HG03378 (cell line): ENCODE measurements around the gene NUB1.

Source experiments
- ATAC-seq: cut with Tn5 transposase; IDR thresholded peaks from one replicate; pipeline ENCODE4 v1.9.1; 2021; ENCODE audit warnings: mild to moderate bottlenecking, moderate library complexity; ENCODE audit not compliant: unreplicated experiment

The NUB1 gene

DNA sequence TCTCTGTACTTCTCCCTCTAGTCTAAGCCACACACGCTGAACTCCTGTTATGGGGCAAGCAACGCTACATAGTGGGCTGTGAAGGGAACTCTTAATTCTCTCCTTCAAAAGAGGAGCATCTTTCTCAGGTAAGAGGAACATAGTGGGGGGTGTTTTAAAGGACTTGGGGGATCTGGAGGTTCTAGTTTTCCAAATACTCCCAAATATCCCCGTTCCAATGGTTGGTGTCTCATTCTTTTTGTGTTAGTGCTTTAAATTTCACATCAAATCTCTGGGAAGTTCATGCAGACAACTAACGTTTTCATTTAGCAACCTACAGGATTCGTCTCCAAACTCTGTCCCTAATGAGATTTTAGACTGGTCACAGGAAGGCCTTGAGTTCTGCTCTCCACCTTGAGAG is 80.6 kb downstream of the NUB1 start:
- ATAC-seq = no peak

DNA sequence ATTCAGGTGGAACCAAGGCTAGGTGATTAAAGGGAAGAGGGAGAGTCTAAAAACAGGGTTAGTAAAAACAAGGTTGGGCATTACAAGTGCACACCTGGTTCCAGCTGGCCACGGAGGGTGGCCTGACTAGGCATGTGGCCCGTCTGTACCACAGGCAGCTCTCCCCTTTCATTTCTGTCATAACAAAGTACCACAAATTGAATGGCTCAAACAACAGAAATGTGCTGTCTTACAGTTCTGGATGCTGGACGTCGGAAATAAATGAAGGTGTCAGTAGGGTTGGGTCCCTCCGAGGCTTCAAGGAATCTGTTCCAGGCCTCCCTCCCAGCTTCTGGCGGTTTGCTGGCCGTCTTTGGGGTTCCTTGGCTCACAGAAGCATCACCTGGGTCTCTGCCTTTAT is 81.6 kb downstream of the NUB1 start:
- ATAC-seq = no peak

DNA sequence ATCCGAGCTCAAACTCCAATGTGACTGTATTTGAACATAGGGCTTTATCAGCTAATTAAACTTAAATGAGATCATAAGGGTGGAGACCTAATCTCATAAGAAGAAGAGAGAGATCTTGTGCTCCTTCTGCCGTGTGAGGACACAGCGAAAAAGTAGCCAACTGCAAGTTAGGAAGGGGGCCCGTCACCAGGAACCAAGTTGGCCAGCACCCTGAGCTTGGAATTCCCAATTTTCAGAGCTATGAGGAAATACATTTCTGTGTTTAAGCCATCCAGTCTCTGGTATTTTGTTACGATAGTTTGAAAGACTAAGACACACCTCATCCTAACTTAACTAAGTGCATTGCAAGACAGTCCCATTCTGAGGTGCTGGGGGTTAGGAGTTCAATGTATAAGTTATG is 82.3 kb downstream of the NUB1 start:
- no peak for ATAC-seq

DNA sequence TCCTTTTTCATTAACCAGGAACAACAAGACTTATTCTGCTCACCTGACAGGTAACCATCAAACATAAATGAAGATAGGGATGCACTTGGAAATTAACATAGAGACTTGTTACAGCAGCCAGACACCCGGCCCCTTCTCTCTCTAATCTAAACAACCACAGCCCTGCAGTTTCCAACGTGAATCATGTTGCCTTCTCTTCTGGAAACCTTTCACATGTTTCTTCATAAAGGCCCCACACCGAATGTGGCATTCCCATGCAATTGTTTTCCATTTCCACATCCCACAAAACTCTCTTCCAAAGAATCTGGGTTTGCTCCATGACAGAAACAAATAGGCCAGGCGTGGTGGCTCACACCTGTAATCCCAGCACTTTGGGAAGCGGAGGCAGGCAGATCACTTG is 83.2 kb downstream of the NUB1 start:
- ATAC-seq = no peak

DNA sequence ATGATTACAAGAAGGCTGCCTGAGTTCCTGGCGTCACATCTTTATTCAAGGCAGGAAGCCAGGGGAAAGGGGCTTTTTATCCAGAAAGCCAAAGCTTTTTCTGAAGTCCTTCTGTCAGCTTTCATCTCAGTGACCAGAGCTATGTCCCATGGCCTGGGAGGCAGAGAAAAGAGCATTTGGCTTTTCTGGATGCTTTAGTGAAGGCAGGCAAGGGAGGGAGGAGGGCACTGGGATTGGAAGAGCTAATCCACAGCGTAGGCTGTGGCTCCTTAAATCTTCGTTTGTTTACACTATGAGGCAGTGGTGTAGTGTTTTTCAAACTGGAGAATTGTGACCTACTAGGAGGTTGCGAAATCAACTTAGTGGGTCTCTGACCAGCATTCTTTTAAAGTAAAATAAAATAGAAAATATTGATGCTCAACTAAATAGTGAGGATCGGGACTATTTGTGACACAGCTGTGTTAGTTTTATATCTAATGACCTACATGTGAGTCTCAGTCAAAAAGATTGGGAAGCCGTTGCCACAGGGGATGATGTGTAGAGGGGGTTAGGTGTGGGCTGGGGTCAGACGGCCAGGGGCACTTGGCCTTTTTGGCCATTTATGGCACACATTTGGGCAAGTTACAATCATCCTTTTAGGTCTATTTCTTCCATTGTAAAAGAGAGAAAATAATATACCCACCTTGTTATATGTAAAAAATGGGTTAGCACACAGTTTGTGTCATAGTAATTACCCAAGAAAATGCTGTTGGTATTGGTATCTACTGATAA is 84.2 kb downstream of the NUB1 start:
- ATAC-seq = no peak

DNA sequence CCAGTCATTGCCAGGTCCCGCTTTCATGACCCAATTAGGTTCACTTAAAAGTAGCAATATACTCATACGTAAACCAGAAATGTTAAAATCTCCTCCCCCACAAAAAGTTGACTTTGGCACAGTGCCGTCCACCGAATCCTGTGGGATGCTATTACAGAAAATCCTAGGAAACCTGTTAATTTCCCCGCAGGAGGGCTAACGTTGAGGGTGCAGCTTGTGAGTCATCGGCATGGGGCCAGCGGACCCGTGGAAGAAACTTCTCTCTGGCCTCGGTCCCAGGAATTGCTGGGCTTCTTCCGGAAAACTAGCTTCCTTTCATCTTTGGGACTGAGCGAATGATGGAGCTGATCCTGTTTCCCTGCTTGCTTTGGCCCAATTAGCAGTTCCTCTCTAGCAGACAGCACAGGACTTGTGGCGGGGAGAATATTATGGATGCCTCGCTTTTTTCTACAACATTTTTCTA is 84.9 kb downstream of the NUB1 start:
- no peak for ATAC-seq

DNA sequence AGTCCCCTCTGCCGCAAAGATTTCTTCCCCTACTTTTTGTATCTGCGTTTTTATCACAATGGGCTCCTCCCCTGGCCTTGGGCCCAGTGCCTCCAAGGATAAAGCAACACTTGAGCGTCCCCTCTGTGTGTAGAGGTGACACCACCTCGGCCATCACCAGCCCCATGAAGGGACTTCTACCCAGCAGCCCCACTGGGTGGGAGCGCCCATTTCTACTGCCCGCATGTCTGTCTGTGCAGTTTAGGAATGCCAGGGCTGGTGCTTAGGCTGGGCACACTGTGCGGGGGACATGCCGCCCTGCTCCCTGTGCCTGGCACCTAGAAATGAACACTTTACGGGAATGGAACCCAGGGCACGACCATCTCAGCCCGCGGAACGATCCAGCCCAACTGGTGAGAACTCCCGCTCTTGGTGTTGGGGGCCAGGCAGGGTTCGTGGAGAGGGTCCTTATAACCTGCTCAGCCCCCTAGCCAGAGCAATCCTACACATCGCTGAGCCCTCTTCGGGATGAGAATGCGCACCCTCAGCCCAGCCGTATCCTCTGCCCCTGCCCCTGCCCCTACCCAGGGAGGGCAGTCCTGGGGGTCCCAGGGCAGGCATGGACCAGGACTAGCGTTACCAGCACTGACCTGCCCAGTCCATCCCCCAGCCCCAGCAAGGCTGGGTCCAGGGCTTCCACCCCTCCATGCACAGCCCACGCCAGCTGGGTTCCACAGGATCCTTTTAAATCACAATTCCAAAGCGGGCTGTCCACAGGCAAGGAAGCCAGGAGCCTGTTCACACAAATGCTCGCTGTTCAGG is 85.5 kb downstream of the NUB1 start:
- ATAC-seq = no peak

DNA sequence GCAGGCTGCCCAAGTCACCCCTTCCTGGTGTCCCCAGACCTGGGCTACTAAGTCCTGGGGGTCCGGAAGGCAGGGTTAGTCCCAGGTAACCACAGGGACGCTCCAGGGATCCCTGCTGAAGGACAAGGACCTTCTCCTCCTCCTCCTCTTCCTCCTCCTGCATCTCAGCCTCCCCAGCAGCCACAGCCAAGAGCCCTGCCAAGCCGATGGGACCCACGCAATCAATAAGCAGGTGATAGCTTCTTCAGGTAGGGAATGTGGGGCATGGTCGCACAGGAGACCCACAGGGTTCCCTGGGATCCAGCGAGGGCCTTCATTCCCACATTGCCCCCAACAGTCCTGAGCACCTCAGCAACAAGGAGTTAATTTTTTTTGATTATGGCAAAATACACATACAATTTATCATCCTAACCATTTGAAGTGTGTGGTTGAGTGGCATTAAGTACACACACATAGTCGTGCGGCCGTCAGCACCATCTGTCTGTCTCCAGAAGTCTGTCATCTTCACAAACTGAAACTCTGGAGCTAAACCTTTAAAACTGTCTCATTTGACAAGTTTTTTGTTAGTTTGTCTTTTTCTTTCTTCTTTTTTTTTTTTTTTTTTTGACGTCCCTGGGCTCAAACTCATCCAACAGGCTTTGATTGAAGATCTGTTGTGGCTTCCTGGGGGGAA is 86.2 kb downstream of the NUB1 start:
- no peak for ATAC-seq
